ENCODE results near the gene ARHGEF2.

Gene ARHGEF2

DNA sequence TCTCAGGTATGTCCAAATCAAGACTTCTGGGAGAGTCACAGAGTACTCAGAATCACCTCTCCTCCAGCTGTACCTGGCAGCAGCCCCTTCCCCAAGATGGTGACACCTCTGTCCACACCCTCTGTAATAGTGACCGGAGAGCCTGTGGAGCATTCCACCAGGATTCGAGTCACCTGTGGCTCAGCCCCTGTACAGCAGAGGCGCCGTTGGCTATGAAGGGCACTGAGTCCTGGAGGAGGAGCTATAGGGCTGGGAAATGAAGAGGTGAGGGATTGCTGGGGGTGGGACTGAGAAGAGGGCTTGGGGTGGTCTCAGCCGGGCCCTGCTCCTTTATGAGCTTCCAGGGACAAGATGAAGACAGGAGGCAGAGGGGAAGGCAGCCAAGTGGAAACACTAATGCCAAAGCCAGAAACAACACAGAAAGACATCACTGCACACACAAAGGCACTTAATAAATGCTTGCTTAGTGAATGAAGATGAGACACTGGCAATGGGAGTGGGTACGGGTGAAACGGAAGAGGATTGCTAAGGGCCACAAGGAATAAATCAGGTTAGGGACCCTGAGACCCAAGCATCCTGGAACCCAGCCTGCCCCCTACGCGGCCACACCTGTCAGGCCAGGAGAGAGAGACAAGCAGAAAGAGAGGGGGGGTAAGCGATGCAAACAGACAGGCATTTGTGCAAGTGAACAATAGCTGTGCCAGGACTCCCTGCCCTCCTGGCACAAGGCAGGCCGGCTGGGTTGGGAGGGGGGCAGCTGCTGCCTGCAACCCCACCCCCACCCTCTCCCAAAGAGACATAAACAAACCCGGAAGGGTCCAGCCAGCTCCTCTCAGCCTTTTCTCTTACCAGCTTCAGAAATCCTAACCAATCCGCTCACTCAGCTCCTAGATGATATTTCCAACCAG is 3.9 kb downstream of the ARHGEF2 start:
- Histone ChIP-seq H3K4ac (ENCODE audit: low read length) (no peak overlapping the region), H3K79me1 (ENCODE audit: low read depth, low read length) (peaks cover 18% of the 10 kb centered on the region), H3K27ac (replicated peaks; ENCODE audit: low read length) (peak overlapping the region; percentile 19), H3K18ac (ENCODE audit: low read length) (peak overlapping the region; percentile 85), H2BK12ac (ENCODE audit: low read length) (no peak overlapping the region), H3K4me1 (ENCODE audit: control insufficient read depth in 2 of 2, insufficient read depth in 1 of 2, low read depth in 1 of 2, low read length in 2 of 2) (peaks cover 37 to 49% of the 10 kb centered on the region in 2 donors), H2BK15ac (ENCODE audit: low read length) (peak overlapping the region; percentile 59), H3K36me3 (replicated peaks in 1 of 2; ENCODE audit: control insufficient read depth in 2 of 2, insufficient read depth in 2 of 2, low read length in 2 of 2) (peaks cover 2 to 34% of the 10 kb centered on the region in 2 donors), H2BK120ac (ENCODE audit: low read depth, low read length) (no peak overlapping the region), H2BK5ac (ENCODE audit: low read length) (peak overlapping the region; percentile 76), H3K4me3 (ENCODE audit: low read length in 2 of 2) (peak overlapping the region; percentile 75 to 95), H2AK5ac (ENCODE audit: low read depth, low read length) (peak overlapping the region; percentile 96), H3K4me2 (ENCODE audit: insufficient read depth, low read length, poor library complexity, severe bottlenecking) (peak overlapping the region; percentile 81), H2AFZ (ENCODE audit: low read length) (no peak overlapping the region), H3K23ac (ENCODE audit: low read depth, low read length, poor library complexity) (no peak overlapping the region), H3K9me3 (replicated peaks in 1 of 2; ENCODE audit: control insufficient read depth in 2 of 2, insufficient read depth in 1 of 2, low read depth in 1 of 2, low read length in 2 of 2) (no peaks in the 10 kb centered on the region), H4K8ac (ENCODE audit: low read depth, low read length) (no peak overlapping the region), H3K27me3 (ENCODE audit: control insufficient read depth in 3 of 3, insufficient read depth in 3 of 3, low read depth in 1 of 3, low read length in 3 of 3) (no peaks in the 10 kb centered on the region), H4K91ac (ENCODE audit: low read depth, low read length, poor library complexity) (no peak overlapping the region), H3K9ac (ENCODE audit: low read depth, low read length, poor library complexity) (peak overlapping the region; percentile 15), H3K14ac (ENCODE audit: low read length) (peak overlapping the region; percentile 23)
- WGBS, 2 donors (ENCODE audit: extremely low coverage in 2 of 2, insufficient read length in 2 of 2, insufficient replicate concordance in 1 of 2) = no CpG with 5 or more reads among the region's 13 CpGs
- DNase-seq (ENCODE audit: low spot score) = no peak

DNA sequence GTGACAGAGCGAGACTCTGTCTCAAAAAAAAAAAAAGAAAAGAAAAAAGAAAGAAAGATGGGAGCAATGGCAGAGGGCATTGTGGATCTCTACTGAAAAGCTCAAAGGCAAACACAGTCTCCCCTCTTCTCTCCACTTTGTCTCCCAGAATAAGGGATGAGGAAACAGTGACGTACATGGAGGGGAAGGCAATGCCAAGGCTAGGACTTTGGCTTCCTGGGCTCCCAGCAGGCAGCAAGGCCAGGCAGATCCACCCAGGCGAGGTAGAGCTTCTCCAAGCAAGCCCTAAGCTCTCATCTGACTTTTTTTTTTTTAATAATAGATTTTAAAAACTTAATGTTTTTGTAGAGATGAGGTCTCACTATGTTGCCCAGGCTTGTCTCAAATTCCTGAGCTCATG is 4.6 kb downstream of the ARHGEF2 start:
- H2BK15ac ChIP-seq (ENCODE audit: low read length) = no peak overlapping the region
- no peak overlapping the region for H4K91ac ChIP-seq (ENCODE audit: low read depth, low read length, poor library complexity)
- H3K27ac ChIP-seq (replicated peaks; ENCODE audit: low read length) = no peak overlapping the region
- H2BK120ac ChIP-seq (ENCODE audit: low read depth, low read length) = no peak overlapping the region
- no peaks in the 10 kb centered on the region for H3K9me3 ChIP-seq (replicated peaks in 1 of 2; ENCODE audit: control insufficient read depth in 2 of 2, insufficient read depth in 1 of 2, low read depth in 1 of 2, low read length in 2 of 2)
- no peak overlapping the region for H2BK5ac ChIP-seq (ENCODE audit: low read length)
- H3K4ac ChIP-seq (ENCODE audit: low read length) = no peak overlapping the region
- H2AFZ ChIP-seq (ENCODE audit: low read length) = no peak overlapping the region
- no peak overlapping the region for H3K4me2 ChIP-seq (ENCODE audit: insufficient read depth, low read length, poor library complexity, severe bottlenecking)
- H4K8ac ChIP-seq (ENCODE audit: low read depth, low read length) = no peak overlapping the region
- H2AK5ac ChIP-seq (ENCODE audit: low read depth, low read length) = no peak overlapping the region
- no peak overlapping the region for H2BK12ac ChIP-seq (ENCODE audit: low read length)
- H3K9ac ChIP-seq (ENCODE audit: low read depth, low read length, poor library complexity) = no peak overlapping the region
- peaks cover 37 to 51% of the 10 kb centered on the region in 2 donors for H3K4me1 ChIP-seq (ENCODE audit: control insufficient read depth in 2 of 2, insufficient read depth in 1 of 2, low read depth in 1 of 2, low read length in 2 of 2)
- no peak for DNase-seq (ENCODE audit: low spot score)
- no peak overlapping the region for H3K23ac ChIP-seq (ENCODE audit: low read depth, low read length, poor library complexity)
- H3K18ac ChIP-seq (ENCODE audit: low read length) = no peak overlapping the region
- H3K36me3 ChIP-seq (replicated peaks in 1 of 2; ENCODE audit: control insufficient read depth in 2 of 2, insufficient read depth in 2 of 2, low read length in 2 of 2) = peaks cover 8 to 41% of the 10 kb centered on the region in 2 donors
- WGBS, 2 donors (ENCODE audit: extremely low coverage in 2 of 2, insufficient read length in 2 of 2, insufficient replicate concordance in 1 of 2) = no CpG with 5 or more reads among the region's 3 CpGs
- H3K27me3 ChIP-seq (ENCODE audit: control insufficient read depth in 3 of 3, insufficient read depth in 3 of 3, low read depth in 1 of 3, low read length in 3 of 3) = no peaks in the 10 kb centered on the region
- H3K14ac ChIP-seq (ENCODE audit: low read length) = no peak overlapping the region
- H3K4me3 ChIP-seq (ENCODE audit: low read length in 2 of 2) = no peak overlapping the region
- peaks cover 24% of the 10 kb centered on the region for H3K79me1 ChIP-seq (ENCODE audit: low read depth, low read length)

DNA sequence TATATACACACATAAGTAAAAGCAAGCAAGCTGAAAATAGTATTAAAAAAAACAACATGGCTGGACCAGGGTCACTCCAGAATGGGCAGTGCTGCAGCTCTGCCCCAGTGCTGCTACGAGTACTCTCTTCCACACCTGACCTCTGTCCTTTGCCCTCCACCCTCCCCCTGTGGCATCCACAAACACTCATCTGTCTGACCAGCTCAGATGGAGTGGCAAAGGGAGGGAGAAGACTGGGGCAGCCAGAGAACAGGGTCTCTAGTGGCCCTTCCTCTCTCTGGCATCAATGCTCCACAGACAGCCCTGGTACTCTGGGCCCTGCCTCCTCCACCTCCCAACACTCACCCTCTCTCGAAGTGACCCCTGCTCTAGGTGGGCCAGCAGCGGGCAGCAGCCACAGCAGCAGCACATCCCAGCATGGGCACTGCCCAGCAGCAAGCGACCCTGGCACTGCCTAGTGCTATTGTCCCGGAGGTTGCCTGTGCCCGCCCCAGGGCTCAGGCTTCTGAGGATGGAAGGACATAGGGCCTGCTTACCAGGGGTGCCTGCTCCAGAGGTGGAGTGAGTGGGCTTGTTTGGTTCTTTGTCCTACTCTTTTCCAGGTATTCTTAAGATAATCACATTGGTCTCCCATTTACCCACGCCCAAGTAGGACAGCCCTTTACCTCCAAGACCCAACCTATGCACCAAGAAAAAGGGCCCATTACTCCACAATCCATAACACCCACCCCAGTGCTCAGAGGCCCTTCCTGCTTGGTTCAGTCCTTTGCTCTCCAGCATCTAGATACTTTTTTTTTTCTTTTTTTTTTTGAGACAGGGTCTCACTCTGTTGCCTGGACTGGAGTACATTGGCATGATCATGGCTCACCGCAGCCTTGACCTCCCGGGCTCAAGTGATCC is 6.2 kb downstream of the ARHGEF2 start:
- Histone ChIP-seq H2BK5ac (ENCODE audit: low read length) (no peak overlapping the region), H3K9me3 (replicated peaks in 1 of 2; ENCODE audit: control insufficient read depth in 2 of 2, insufficient read depth in 1 of 2, low read depth in 1 of 2, low read length in 2 of 2) (no peaks in the 10 kb centered on the region), H3K4me3 (ENCODE audit: low read length in 2 of 2) (no peak overlapping the region), H4K8ac (ENCODE audit: low read depth, low read length) (no peak overlapping the region), H2AFZ (ENCODE audit: low read length) (no peak overlapping the region), H3K27ac (replicated peaks; ENCODE audit: low read length) (no peak overlapping the region), H2BK120ac (ENCODE audit: low read depth, low read length) (no peak overlapping the region), H2BK15ac (ENCODE audit: low read length) (no peak overlapping the region), H3K23ac (ENCODE audit: low read depth, low read length, poor library complexity) (no peak overlapping the region), H2BK12ac (ENCODE audit: low read length) (no peak overlapping the region), H3K4me2 (ENCODE audit: insufficient read depth, low read length, poor library complexity, severe bottlenecking) (no peak overlapping the region), H3K79me1 (ENCODE audit: low read depth, low read length) (peaks cover 30% of the 10 kb centered on the region), H3K4ac (ENCODE audit: low read length) (no peak overlapping the region), H3K4me1 (ENCODE audit: control insufficient read depth in 2 of 2, insufficient read depth in 1 of 2, low read depth in 1 of 2, low read length in 2 of 2) (peaks cover 53 to 64% of the 10 kb centered on the region in 2 donors), H3K27me3 (ENCODE audit: control insufficient read depth in 3 of 3, insufficient read depth in 3 of 3, low read depth in 1 of 3, low read length in 3 of 3) (no peaks in the 10 kb centered on the region), H2AK5ac (ENCODE audit: low read depth, low read length) (no peak overlapping the region), H3K9ac (ENCODE audit: low read depth, low read length, poor library complexity) (peak overlapping the region; percentile 65), H3K14ac (ENCODE audit: low read length) (no peak overlapping the region), H3K36me3 (replicated peaks in 1 of 2; ENCODE audit: control insufficient read depth in 2 of 2, insufficient read depth in 2 of 2, low read length in 2 of 2) (peaks cover 18 to 56% of the 10 kb centered on the region in 2 donors), H4K91ac (ENCODE audit: low read depth, low read length, poor library complexity) (no peak overlapping the region), H3K18ac (ENCODE audit: low read length) (peak overlapping the region; percentile 0)
- no peak for DNase-seq (ENCODE audit: low spot score)
- no CpG with 5 or more reads among the region's 9 CpGs for WGBS, 2 donors (ENCODE audit: extremely low coverage in 2 of 2, insufficient read length in 2 of 2, insufficient replicate concordance in 1 of 2)
